GM18511 (cell line): ENCODE measurements around the gene SULT1A3.
"Not testable (repeated sequence)": the region's sequence is repeated elsewhere in the genome, so short reads cannot be mapped to it uniquely, and the experiment has no call there.

Source experiments
- ATAC-seq: cut with Tn5 transposase; IDR thresholded peaks from one replicate; pipeline ENCODE4 v1.9.1; 2021; ENCODE audit warnings: mild to moderate bottlenecking, moderate library complexity; ENCODE audit not compliant: unreplicated experiment

Gene SULT1A3

DNA sequence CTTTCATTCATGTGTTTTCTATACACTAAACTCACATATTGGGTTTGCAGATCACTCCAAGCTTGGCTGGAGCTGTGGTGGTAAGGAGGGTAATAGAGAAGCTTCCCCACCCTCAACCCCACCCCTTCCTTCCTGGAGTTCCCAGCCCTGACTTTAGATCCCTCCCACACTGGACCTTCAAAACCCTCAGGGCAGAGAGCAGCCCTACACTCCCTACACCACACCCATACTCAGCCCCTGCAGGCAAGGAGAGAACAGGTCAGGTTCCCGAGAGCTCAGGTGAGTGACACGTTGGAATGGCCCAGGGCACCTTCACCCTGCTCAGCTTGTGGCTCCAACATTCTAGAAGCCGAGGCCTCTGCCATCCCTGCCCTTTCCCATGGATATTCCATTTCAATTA, at the start of gene SULT1A3:
Gene SULT1A3 (plus strand): TSS at position 207 of the 400 bp plus-strand sequence. CDS start 1,474 bp downstream, outside the sequence.
- not testable (repeated sequence) for ATAC-seq

DNA sequence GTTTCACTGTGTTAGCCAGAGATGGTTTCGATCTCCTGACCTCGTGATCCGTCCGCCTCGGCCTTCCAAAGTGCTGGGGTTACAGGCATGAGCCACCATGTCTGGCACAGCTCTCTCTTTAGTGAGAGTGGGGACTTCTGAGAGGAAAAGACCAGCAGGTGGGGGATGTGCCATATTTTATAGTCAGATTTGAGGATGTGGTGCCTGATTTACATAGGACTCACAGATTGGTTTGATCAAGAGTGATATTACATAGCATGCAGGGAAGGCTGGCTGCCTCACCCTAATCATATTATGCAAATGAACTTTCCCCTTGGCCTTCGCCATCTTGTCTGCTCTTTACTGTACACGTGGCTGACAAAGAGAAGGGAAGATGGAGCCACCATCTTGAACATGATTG, 48.0 kb upstream of the SULT1A3 start:
- ATAC-seq = no peak

DNA sequence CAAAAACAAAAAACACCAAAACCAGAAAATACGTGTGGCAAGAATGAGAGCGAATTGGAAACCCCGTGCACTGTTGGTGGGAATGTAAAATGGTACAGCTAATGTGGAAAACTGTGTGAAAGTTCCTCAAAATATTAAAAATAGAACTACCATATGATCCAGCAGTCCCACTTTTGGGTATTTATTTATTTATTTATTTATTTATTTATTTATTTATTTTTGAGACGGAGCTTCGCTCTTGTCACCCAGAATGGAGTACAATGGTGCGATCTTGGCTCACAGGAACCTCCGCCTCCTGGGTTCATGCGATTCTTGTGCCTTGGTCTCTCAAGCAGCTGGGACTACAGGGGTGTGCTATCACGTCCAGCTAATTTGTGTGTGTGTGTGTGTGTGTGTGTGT, 46.5 kb upstream of the SULT1A3 start:
- no peak for ATAC-seq

DNA sequence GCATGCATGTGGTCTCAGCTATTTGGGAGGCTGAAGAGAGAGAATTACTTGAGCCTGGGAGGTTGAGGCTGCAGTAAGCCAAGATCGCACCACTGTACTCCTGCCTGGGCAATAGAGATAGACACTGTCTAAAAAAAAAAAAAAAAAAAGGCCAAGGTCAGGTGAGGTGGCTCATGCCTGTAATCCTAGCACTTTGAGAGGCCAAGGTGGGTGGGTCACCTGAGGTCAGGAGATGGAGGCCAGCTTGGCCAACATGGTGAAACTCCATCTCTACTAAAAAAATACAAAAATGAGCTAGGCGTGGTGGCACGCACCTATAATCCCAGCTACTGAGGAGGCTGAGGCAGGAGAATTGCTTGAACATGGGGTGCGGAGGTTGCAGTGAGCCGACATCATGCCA, 43.9 kb upstream of the SULT1A3 start:
- ATAC-seq = no peak

DNA sequence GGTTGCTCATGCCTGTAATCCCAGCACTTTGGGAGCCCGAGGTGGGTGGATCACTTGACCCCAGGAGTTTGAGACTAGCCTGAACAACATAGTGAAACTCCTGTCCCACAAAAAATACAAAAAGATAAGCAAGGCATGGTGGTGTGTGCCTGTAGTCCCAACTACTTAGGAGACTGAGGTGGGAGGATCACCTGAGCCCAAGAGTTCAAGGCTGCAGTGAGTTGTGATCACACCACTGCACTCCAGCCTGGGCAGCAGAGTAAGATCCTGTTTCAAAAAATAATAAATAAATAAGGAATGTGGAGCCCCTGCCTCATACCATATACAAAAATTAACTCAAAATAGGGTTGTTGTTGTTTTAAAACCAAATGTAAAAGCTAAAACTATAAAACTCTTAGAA, 41.8 kb upstream of the SULT1A3 start:
- no peak for ATAC-seq

DNA sequence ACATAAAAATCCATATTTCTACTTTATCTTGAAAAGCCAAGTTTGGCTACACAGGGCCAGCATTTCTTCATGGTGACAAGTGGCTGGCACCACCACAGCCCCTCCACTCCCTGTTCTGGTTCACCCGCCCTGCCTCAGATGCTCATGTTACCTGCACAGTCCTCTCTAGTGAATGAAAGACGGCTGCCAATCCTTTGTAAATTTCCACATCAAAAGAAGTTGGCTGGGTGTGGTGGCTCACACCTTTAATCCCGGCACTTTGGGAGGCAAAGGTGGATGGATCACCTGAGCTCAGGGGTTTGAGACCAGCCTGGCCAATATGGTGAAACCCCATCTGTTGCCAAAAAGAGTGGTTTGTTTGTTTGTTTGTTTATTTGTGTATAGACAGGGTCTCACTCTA, 35.5 kb upstream of the SULT1A3 start:
- no peak for ATAC-seq

DNA sequence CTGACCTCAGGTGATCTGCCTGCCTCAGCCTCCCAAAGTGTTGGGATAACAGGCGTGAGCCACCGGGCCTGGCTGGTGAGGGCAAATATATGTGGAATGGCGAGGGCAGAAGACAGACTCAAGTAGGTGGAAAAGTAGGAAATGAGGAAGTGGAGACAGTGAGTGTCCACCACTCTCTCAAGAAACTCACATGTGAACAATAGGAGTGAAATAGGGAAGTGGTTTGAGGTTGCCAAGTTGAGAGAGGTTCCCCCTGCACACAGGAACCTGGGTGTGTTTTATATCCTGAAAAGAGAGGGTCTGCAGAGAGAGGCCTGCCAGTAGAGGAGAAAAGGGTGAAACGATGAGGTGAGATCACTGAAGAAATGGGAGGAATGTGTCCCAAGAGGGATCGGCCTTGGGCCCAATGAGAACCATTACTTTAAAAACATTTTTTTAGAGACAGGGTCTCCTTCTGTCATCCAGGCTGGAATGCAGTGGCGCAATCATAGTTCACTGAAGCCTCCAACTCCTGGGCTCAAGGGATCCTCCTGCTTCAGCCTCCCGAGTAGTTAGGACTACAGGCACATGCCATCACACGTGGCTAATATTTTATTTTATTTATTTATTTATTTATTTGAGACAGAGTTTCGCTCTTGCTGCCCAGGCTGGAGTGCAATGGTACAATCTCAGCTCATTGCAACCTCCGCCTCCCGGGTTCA, 32.7 kb upstream of the SULT1A3 start:
- peak; percentile 48 for ATAC-seq

DNA sequence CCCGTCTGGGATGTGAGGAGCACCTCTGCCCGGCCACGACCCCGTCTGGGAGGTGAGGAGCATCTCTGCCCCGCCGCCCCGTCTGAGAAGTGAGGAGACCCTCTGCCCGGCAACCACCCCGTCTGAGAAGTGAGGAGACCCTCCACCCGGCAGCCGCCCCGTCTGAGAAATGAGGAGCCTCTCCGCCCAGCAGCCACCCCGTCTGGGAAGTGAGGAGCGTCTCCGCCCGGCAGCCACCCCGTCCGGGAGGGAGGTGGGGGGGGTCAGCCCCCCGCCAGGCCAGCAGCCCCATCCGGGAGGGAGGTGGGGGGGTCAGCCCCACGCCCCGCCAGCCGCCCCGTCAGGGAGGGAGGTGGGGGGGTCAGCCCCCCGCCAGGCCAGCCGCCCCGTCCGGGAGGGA, 30.3 kb upstream of the SULT1A3 start:
- ATAC-seq = not testable (repeated sequence)

DNA sequence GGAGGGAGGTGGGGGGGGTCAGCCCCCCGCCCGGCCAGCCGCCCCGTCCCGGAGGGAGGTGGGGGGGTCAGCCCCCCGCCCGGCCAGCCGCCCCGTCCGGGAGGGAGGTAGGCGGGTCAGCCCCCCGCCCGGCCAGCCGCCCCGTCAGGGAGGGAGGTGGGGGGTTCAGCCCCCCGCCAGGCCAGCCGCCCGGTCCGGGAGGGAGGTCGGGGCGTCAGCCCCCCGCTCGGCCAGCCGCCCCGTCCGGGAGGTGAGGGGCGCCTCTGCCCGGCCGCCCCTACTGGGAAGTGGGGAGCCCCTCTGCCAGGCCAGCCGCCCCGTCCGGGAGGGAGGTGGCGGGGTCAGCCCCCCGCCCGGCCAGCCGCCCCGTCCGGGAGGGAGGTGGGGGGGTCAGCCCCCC, 29.6 kb upstream of the SULT1A3 start:
- ATAC-seq = not testable (repeated sequence)

DNA sequence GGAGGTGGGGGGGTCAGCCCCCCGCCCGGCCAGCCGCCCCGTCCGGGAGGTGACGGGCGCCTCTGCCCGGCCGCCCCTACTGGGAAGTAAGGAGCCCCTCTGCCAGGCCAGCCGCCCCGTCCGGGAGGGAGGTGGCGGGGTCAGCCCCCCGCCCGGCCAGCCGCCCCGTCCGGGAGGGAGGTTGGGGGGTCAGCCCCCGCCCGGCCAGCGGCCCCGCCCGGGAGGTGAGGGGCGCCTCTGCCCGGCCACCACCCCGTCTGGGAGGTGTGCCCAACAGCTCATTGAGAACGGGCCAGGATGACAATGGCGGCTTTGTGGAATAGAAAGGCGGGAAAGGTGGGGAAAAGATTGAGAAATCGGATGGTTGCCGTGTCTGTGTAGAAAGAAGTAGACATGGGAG, 28.9 kb upstream of the SULT1A3 start:
- ATAC-seq = not testable (repeated sequence)

DNA sequence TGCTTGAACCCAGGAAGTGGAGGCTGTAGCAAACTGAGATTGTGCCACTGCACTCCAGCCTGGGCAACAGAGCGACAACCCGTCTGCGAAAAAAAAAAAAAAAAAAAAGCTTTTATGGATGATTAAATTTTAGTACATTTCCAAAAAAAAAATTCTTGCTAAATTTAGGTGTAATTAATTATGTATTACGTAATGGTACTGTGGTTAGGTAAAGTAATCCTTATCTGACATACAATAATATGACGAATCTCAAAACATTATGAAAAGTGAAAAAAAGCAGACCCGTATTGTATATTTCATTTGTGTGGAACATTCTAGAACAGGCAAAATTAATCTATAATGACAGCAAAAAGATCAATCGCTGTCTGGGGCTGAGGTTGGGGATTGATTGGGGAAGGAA, 26.0 kb upstream of the SULT1A3 start:
- no peak for ATAC-seq

DNA sequence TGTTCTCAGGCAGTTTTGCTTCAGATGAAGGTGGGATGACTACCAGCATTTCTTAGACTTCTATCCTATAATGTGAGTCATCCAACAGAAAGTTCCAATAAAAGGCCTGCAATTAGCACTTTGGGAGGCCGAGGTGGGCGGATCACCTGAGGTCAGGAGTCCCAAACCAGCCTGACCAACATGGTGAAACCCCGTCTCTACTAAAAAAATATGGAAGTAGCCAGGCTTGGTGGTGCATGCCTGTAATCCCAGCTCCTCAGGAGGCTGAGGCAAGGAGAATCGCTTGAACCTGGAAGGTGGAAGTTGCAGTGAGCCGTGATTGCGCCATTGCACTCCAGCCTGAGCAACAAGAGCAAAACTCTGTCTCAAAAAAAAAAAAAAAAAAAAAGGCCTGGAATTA, 22.2 kb upstream of the SULT1A3 start:
- ATAC-seq = not testable (repeated sequence)

DNA sequence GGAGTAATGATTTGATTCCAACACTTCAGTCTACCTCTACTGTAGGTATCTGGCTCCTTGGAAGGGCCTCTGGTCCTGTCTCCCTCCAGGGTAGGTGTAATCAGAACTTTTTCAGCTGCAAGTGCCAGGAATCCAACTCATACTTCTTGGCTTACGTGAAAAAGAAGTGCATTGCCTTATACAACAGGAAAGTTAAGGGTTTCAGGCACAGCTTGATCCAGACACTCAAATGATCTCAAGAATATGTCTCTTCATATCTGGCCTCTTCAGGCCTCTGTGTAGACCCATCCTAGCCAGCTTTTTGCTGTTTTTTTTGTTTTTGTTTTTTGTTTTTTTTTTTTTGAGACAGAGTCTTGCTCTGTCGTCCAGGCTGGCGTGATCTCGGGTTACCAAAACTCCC, 19.9 kb upstream of the SULT1A3 start:
- ATAC-seq = no peak

DNA sequence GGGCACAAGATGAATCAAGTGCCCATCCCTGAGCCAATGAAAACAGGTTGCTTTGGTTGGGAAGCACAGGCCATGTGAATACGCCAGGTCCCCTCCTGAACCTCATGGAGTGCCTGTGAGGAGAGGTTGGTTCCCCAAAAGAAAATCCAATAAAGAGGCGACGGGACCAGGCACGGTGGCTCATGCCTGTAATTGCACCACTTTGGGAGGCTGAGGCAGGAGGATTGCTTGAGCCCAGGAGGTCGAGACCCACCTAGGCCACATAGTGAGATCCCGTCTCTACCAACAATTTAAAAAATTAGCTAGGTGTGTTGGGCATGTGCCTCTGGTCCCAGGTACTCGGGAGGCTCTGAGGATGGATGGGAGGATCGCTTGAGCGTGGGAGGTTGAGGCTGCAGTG, 19.1 kb upstream of the SULT1A3 start:
- no peak for ATAC-seq

DNA sequence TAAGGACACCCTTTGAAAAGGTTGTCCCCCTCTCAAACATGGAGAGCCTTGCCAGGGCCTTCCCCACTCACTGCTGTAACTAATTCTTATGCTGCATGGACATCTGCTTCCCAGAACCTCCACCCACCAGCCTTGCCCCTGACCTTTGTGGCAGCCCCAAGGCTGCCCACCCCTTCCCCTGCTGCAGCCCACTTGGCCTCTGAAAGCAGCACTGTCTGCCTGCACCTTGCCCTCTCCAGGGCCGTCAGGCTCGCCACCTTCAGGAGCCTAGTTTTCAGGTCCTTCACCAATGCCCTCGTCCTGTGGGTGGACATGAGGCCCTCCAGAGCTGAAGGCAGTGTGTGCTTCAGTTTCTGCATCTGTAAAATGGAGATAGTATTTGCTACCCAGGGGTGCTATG, 18.3 kb upstream of the SULT1A3 start:
- no peak for ATAC-seq

DNA sequence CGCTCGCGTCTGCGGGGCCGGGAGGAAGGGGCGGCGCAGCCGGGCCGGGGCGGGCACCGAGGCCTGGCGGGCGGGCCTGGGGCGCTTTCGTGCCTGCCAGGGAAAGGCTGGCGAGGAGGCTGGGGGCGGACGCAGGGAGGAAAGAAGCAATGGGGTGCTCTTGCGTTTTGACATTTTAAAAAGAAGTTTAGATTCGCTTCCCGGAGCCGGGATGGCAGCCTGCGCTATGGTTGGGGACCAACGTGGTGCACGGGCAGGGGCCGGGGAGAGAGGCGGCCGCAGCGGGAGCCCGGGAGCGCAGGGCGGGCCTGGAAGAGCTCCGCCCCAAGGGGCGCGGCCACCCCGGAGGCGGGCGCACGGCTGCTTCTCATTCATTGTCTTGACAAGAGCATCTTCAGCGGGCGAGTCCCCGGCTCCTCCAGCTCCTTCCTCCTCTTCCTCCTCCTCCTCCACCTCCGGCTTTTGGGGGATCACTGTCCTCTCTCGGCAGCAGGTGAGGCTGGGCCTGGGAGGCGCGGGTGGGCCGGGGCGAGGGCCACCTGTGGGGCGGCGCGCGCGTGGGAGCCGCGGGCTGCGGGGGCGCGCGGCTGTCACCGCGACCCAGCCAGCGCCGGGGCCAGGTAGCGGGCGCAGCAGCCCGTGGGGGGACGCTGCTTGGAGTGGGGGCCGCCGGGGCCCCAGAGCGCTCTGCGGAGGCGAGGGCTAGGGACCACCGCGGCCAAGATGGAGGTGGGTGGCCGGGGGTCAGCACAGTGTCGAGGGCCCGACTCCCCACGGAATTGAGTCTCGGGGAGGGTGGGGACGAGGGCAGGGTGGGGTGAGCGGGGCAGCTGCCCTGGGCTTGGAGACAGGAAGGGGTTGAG, 15.6 kb upstream of the SULT1A3 start, which contains the start of gene CORO1A:
Gene CORO1A (plus strand): TSS at position 370 of the 863 bp plus-strand sequence. CDS start 1,608 bp downstream, outside the sequence.
- ATAC-seq = peak; percentile 54

DNA sequence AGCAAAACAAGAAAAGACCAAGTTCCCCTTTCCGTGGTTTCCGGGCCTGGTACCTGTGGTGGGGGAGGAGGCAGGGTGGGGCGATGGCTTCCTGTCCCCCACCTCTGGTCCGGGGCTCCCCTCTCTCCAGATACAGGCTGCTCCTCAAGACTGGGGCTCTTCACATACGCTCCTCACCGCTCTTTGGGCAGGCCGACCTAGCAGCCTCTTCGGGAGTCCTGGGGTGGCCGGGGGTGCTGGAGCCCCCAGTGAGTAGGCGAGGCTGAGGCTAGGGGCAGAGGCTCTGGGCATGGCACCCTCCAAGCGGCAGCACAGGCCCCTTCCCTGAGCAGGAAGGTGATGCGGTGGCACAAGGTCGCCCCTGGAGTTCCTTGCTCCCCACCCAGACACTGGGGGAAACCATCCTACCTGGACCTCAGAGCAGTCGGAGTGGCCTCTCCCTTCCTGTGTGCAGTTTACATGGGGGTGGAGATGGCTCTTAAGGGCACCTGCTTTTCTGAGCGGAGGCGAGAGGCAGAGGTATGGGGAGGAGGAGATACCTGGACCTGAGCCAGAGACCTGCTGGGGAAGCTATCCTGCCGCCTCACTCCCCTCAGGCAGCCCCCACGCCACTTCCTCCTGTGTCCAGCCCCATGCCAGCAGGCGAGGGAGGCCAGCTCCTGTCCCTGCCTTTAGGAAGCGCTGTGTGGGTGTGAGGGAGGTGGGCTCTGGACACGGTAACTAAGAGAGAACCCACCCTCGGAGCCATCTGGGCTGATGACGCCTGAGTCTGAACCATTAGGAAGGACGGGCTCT, 14.8 kb upstream of the SULT1A3 start:
- ATAC-seq = peak; percentile 48

DNA sequence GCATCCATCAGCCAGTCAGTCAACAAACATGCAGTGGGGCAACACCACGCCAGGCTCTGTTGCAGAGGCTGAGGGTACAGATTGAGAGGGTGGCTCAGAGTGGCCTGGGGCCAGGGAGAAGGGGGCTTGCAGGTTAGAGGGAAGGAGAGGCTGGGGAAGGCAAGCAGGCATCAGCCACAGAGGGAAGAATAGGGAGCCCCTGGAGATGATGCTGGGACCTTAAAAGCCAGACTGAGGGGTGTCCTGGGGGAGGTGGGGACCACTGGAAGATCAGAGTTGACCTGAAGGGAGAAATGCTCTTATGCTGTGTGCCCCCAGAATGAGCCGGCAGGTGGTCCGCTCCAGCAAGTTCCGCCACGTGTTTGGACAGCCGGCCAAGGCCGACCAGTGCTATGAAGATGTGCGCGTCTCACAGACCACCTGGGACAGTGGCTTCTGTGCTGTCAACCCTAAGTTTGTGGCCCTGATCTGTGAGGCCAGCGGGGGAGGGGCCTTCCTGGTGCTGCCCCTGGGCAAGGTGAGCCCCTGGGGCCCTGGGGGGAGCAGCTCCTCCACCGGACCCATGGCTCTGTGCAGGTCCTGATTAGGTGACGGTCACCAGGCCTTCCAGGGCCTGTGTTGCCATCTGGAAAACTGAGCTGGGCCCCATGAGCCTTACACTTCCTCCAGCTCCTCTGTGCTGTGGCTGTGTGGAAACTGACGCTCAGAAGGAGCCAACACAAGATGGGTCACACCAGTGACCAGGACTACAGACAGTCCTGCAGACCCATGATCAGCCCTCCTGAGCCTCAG, 14.0 kb upstream of the SULT1A3 start:
- ATAC-seq = no peak

DNA sequence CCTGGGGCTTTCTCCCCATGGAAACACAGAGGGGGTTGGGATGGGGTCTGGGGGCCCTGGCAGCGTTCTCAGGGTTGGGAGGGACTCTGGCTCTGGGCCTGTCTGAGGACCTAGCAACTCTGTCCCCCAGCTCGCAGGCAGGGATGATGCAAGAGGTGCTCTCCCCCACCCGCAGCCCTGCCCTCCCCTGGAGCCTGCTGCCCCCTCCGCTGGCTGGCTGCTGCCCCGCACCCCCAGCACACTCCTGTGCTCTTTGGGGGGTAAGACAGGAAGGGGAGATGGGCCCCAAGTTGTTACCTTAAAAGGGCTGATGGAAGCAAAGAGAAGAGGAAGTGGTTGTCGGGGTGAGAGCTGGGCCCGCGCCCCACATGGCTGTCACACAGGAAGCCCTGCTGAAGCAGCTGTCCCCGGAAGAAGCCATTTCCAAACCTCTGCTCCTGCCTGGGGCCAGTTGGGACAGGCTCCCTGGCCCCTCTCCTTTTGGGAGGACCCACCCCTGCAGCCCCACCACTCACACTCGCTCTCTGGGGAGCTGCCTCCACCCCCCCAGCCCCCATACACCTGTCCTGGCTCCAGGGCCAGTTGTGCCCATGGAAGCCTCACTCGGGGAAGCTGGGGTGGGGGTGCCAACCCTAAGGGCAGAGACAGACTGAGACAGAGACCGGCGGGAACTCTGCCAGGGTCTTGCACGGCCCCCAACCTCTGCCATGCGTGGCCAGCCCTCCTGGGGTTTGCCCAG, 13.2 kb upstream of the SULT1A3 start:
- peak; percentile 40 for ATAC-seq

DNA sequence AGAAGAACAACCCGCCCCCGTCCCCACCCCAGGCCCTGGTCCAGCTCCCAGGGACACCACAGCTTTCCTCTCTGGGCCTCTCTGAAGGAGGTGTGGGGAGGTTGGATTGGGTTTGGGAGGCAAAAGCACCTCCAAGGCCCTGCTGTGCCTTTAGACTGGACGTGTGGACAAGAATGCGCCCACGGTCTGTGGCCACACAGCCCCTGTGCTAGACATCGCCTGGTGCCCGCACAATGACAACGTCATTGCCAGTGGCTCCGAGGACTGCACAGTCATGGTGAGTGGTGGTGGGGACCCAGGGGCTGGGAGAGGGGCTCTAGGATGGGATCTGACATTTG, 12.6 kb upstream of the SULT1A3 start:
- ATAC-seq = no peak
